Memory B cell (primary cell): ENCODE results near the gene TENM3.

Source experiments
- ATAC-seq: fragments of 150-1000 bp; cut with Tn5 transposase; 2 replicates; pipeline ENCODE4 v1.10.0; 2021; ENCODE audit warnings: low read depth, mild to moderate bottlenecking, moderate library complexity
- DNase-seq, 2 donors: peaks; one replicate each; pipeline ENCODE4 v3.0.0; 2022; ENCODE audit warnings: low spot score in 2 of 2
- H3K27ac Mint-ChIP-seq: one replicate; pipeline ENCODE4 v1.8.0; 2022; ENCODE audit warnings: mild to moderate bottlenecking, moderate library complexity, mixed read lengths
- H3K27me3 Mint-ChIP-seq: one replicate; pipeline ENCODE4 v1.8.0; 2022; ENCODE audit warnings: mixed read lengths
- H3K36me3 Mint-ChIP-seq: one replicate; pipeline ENCODE4 v1.8.0; 2022; ENCODE audit warnings: mild to moderate bottlenecking, mixed read lengths
- H3K4me1 Mint-ChIP-seq: one replicate; pipeline ENCODE4 v1.8.0; 2022; ENCODE audit warnings: mixed read lengths
- H3K4me3 Mint-ChIP-seq: one replicate; pipeline ENCODE4 v1.8.0; 2022; ENCODE audit warnings: mild to moderate bottlenecking, moderate library complexity, mixed read lengths
- H3K9me3 Mint-ChIP-seq: one replicate; pipeline ENCODE4 v1.8.0; 2022; ENCODE audit warnings: mixed read lengths

The TENM3 gene

GRCh38 chr4:182582245-182582644, 339.0 kb downstream of the TENM3 start:
- no peaks in the 10 kb centered on the region for H3K9me3 Mint-ChIP-seq
- no peak overlapping the region for H3K27ac Mint-ChIP-seq
- no peak overlapping the region for H3K4me3 Mint-ChIP-seq
- no peaks in the 10 kb centered on the region for H3K27me3 Mint-ChIP-seq
- no peak for ATAC-seq
- no peaks in the 10 kb centered on the region for H3K4me1 Mint-ChIP-seq
- DNase-seq: no peak
- H3K36me3 Mint-ChIP-seq: no peaks in the 10 kb centered on the region

- Mint-ChIP-seq H3K4me3 (no peak overlapping the region), H3K4me1 (no peaks in the 10 kb centered on the region), H3K36me3 (no peaks in the 10 kb centered on the region), H3K9me3 (no peaks in the 10 kb centered on the region), H3K27ac (no peak overlapping the region), H3K27me3 (no peaks in the 10 kb centered on the region)
- ATAC-seq (no peak), DNase-seq (no peak)
These were observed 340.7 kb downstream of the TENM3 start for GRCh38 chr4:182583703-182584415.

- Mint-ChIP-seq H3K36me3 (no peaks in the 10 kb centered on the region), H3K4me3 (no peak overlapping the region), H3K9me3 (no peaks in the 10 kb centered on the region), H3K4me1 (no peaks in the 10 kb centered on the region), H3K27ac (no peak overlapping the region), H3K27me3 (no peaks in the 10 kb centered on the region)
- DNase-seq: no peak
- ATAC-seq: no peak
These were observed 342.1 kb downstream of the TENM3 start for GRCh38 chr4:182585321-182585720.

DNA sequence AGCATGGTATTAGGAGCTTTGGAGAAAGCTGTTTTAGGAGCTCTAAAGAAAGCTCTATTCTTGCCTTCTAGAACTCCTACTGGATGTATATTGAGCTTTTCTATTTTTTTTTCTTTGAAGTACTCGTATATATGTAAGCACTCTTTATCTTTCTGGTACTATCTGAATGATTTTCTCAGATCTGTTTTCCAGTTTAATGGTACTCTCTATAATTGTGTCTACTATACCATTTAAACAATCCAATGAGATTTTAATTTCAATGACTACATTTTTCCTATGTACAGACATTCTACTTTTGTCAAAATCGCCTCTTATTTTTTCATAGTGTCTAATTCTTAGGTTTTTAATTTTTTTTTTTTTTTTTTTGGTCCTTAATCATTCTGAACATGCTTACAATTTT, 345.9 kb downstream of the TENM3 start:
- no peaks in the 10 kb centered on the region for H3K4me1 Mint-ChIP-seq
- DNase-seq: no peak

DNA sequence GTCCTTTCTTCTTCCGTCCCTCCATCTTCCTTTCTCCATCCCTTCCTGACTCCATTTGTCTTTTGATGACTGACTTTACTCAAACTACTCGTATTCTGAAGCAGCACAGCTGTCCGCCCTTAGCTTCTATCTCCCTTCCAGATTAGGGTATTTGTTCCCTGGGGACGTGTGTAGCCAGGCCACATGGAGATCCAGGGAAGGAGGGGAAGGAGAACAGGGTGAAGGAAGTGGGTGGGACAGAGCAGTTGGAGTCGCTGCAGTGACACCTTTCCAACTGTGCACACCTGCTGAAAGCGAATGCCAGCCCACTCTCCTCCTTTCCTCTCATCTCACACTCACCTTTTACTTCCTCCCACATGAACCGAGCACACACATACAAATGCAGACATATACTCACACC, 350.2 kb downstream of the TENM3 start:
- Mint-ChIP-seq H3K4me1 (no peaks in the 10 kb centered on the region), H3K9me3 (no peaks in the 10 kb centered on the region), H3K27me3 (no peaks in the 10 kb centered on the region), H3K27ac (no peak overlapping the region), H3K4me3 (no peak overlapping the region), H3K36me3 (no peaks in the 10 kb centered on the region)
- ATAC-seq: no peak
- DNase-seq: no peak

More for the DNA sequence above, 345.9 kb downstream of the TENM3 start:
- H3K36me3 Mint-ChIP-seq: no peaks in the 10 kb centered on the region
- ATAC-seq: no peak
- H3K4me3 Mint-ChIP-seq: no peak overlapping the region
- H3K27ac Mint-ChIP-seq: no peak overlapping the region
- no peaks in the 10 kb centered on the region for H3K9me3 Mint-ChIP-seq
- no peaks in the 10 kb centered on the region for H3K27me3 Mint-ChIP-seq

DNA sequence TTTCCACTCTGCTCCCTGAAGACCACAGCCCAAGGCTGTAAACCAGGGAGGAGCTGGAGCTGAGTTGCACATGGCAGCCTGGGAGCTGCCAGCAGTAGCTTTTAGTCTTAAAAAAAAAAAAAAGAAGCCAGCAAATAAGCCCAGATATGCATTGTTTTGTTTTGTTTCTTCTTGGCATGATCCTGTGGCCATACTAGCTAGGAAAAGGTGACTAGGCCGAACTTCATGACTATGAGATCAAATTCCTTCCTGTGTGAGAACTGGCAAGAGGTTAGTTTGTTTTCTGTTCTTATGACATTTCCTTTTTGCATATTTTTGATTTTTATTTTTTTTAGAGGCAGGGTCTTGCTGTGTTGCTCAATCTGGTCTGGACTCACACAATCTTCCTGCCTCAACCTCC, 350.7 kb downstream of the TENM3 start:
- DNase-seq (no peak), ATAC-seq (no peak)
- Mint-ChIP-seq H3K4me1 (no peaks in the 10 kb centered on the region), H3K9me3 (no peaks in the 10 kb centered on the region), H3K36me3 (no peaks in the 10 kb centered on the region), H3K27me3 (no peaks in the 10 kb centered on the region), H3K27ac (no peak overlapping the region), H3K4me3 (no peak overlapping the region)

DNA sequence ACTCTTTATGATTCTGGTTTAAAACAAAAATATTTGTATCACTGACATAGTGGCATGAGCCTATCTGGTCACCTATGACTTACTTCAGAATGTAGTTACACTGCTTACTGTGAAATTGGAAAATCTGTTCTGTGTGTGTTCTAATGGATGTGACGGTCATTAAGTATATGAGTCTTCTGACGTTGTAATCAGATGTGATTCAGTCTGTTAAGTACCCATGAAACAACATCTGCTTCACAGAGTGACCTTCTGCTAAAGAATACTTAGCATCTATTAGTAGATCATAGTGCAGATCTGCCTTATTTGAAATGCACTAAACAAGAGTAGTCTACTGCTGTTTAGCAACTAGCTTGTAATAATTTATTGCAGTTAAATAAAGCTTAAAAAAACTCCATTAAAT, 356.9 kb downstream of the TENM3 start:
- H3K4me3 Mint-ChIP-seq: no peak overlapping the region
- no peaks in the 10 kb centered on the region for H3K4me1 Mint-ChIP-seq
- no peaks in the 10 kb centered on the region for H3K27me3 Mint-ChIP-seq
- ATAC-seq: no peak
- no peak for DNase-seq
- H3K36me3 Mint-ChIP-seq: no peaks in the 10 kb centered on the region
- no peak overlapping the region for H3K27ac Mint-ChIP-seq
- H3K9me3 Mint-ChIP-seq: no peaks in the 10 kb centered on the region

DNA sequence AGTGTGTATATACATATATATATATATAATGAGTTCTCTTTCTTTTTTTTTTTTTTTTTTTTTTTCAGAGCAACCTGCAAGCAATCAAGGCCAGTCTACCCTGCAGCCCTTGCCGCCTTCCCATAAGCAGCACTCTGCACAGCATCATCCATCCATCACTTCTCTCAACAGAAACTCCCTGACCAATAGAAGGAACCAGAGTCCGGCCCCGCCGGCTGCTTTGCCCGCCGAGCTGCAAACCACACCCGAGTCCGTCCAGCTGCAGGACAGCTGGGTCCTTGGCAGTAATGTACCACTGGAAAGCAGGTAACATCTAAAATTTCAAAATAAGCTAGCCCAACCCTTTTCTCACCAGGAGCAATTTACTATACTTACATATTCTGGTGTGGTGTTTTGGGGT, 357.7 kb downstream of the TENM3 start:
- no peak overlapping the region for H3K4me3 Mint-ChIP-seq
- H3K36me3 Mint-ChIP-seq: no peaks in the 10 kb centered on the region
- no peaks in the 10 kb centered on the region for H3K4me1 Mint-ChIP-seq
- no peak for DNase-seq
- no peak overlapping the region for H3K27ac Mint-ChIP-seq
- H3K27me3 Mint-ChIP-seq: no peaks in the 10 kb centered on the region
- no peaks in the 10 kb centered on the region for H3K9me3 Mint-ChIP-seq
- no peak for ATAC-seq

- H3K36me3 Mint-ChIP-seq: no peaks in the 10 kb centered on the region
- ATAC-seq: no peak
- DNase-seq: no peak
These were observed 361.0 kb downstream of the TENM3 start for GRCh38 chr4:182604161-182604622.

GRCh38 chr4:182604953-182605352, 361.8 kb downstream of the TENM3 start:
- DNase-seq (no peak), ATAC-seq (no peak)
- no peak overlapping the region for H3K27ac Mint-ChIP-seq
- no peaks in the 10 kb centered on the region for H3K9me3 Mint-ChIP-seq
- H3K27me3 Mint-ChIP-seq: no peaks in the 10 kb centered on the region
- no peaks in the 10 kb centered on the region for H3K4me1 Mint-ChIP-seq
- H3K4me3 Mint-ChIP-seq: no peak overlapping the region
- no peaks in the 10 kb centered on the region for H3K36me3 Mint-ChIP-seq

More at GRCh38 chr4:182604161-182604622, 361.0 kb downstream of the TENM3 start:
- Mint-ChIP-seq H3K9me3 (no peaks in the 10 kb centered on the region), H3K27me3 (no peaks in the 10 kb centered on the region), H3K4me3 (no peak overlapping the region), H3K4me1 (no peaks in the 10 kb centered on the region), H3K27ac (no peak overlapping the region)

GRCh38 chr4:182608525-182608924, 365.3 kb downstream of the TENM3 start:
- Mint-ChIP-seq H3K36me3 (no peaks in the 10 kb centered on the region), H3K4me3 (no peak overlapping the region), H3K27me3 (no peaks in the 10 kb centered on the region), H3K9me3 (no peaks in the 10 kb centered on the region), H3K4me1 (no peaks in the 10 kb centered on the region), H3K27ac (no peak overlapping the region)
- DNase-seq: no peak
- ATAC-seq: no peak

DNA sequence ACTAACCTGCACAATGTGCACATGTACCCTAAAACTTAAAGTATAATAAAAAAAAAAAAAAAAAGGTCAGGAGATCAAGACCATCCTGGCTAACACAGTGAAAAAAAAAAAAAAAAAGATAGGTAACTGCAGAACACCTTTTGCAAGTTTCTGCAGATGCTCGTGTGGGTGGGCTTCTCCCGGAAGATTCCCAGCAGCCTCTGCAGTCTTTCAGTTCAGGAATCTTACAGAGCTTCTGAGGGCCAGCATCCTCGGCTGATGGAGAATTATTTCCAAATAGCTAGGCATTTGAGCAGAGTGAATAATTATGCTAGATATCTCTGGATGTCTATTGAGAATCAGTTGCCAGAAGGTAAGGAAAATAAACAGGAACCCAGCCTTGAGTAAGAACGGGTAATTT, 373.3 kb downstream of the TENM3 start:
- ATAC-seq (no peak), DNase-seq (no peak)
- H3K27ac Mint-ChIP-seq: no peak overlapping the region
- H3K36me3 Mint-ChIP-seq: no peaks in the 10 kb centered on the region
- no peaks in the 10 kb centered on the region for H3K4me1 Mint-ChIP-seq
- no peaks in the 10 kb centered on the region for H3K9me3 Mint-ChIP-seq
- H3K4me3 Mint-ChIP-seq: no peak overlapping the region
- H3K27me3 Mint-ChIP-seq: no peaks in the 10 kb centered on the region

DNA sequence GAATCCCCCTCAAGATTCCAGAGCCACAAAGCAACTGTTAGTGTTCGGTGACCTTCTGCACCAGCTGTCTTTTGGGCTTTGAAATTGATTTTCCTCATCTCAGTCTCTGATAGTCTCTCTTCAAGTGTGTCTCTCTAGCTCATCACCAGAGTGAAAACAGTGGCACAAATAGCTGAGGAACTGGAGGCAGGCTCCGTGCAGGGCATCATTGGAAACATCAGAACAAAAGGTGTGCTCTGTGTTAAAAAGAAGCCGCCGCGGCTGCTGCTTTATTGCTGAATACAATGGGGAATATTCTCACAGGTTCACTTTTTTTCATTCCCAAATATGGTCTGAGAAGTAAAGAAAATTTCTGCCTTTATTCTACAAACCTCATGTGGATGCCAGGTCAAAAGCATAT, 376.5 kb downstream of the TENM3 start:
- no peak for ATAC-seq
- Mint-ChIP-seq H3K4me3 (no peak overlapping the region), H3K27me3 (peaks cover 2% of the 10 kb centered on the region), H3K36me3 (no peaks in the 10 kb centered on the region), H3K4me1 (no peaks in the 10 kb centered on the region), H3K27ac (no peak overlapping the region), H3K9me3 (no peaks in the 10 kb centered on the region)
- DNase-seq: no peak

GRCh38 chr4:182620111-182620980, 377.1 kb downstream of the TENM3 start:
- DNase-seq: no peak
- H3K27ac Mint-ChIP-seq: no peak overlapping the region
- H3K36me3 Mint-ChIP-seq: no peaks in the 10 kb centered on the region
- no peaks in the 10 kb centered on the region for H3K9me3 Mint-ChIP-seq
- H3K4me1 Mint-ChIP-seq: no peaks in the 10 kb centered on the region
- peaks cover 2% of the 10 kb centered on the region for H3K27me3 Mint-ChIP-seq
- ATAC-seq: no peak
- H3K4me3 Mint-ChIP-seq: no peak overlapping the region
